Measurements from ENCODE around the gene LRRC18. TPM values are rescaled to one million over a fixed set of nuclear protein-coding genes. Genes with fewer than 3 reads are reported as not detected.

LRRC18 gene
- total RNA-seq, 1 donor from 2014 or later, result not detected

GRCh38 chr10:48946332-48946731 is 6.7 kb upstream of the LRRC18 start:
- no peaks in the 10 kb centered on the region for H3K9me3 Mint-ChIP-seq
- ATAC-seq (ENCODE audit: low read depth), result no peak
- no peaks in the 10 kb centered on the region for H3K27me3 Mint-ChIP-seq
- H3K27ac Mint-ChIP-seq, result no peak overlapping the region
- no peak for DNase-seq
- no peaks in the 10 kb centered on the region for H3K4me1 Mint-ChIP-seq
- peaks cover 98% of the 10 kb centered on the region for H3K36me3 Mint-ChIP-seq (ENCODE audit: low read depth)
- ChIA-PET CTCF (no interaction called here), POLR2A (no interaction called here)
- H3K4me3 Mint-ChIP-seq, result no peak overlapping the region
- intact Hi-C loops (cut with micrococcal nuclease), result no loop called here
- no peak for TF ChIP-seq CTCF (IDR thresholded peaks at IDR 0.05)

- Mint-ChIP-seq H3K36me3 (ENCODE audit: low read depth) (peaks cover 98% of the 10 kb centered on the region), H3K27me3 (no peaks in the 10 kb centered on the region), H3K27ac (no peak overlapping the region), H3K4me3 (no peak overlapping the region), H3K4me1 (no peaks in the 10 kb centered on the region), H3K9me3 (no peaks in the 10 kb centered on the region)
- intact Hi-C loops (cut with micrococcal nuclease), result no loop called here
- no peak for TF ChIP-seq CTCF (IDR thresholded peaks at IDR 0.05)
- ChIA-PET POLR2A (no interaction called here), CTCF (no interaction called here)
- DNase-seq, result no peak
- ATAC-seq (ENCODE audit: low read depth), result no peak
These were observed 5.9 kb upstream of the LRRC18 start for GRCh38 chr10:48945441-48946130.

- H3K9me3 Mint-ChIP-seq, result no peaks in the 10 kb centered on the region
- CTCF ChIA-PET, result no interaction called here
- no peaks in the 10 kb centered on the region for H3K4me1 Mint-ChIP-seq
- H3K27ac Mint-ChIP-seq, result no peak overlapping the region
- peaks cover 97% of the 10 kb centered on the region for H3K36me3 Mint-ChIP-seq (ENCODE audit: low read depth)
- H3K27me3 Mint-ChIP-seq, result no peaks in the 10 kb centered on the region
- no peak for TF ChIP-seq CTCF (IDR thresholded peaks at IDR 0.05)
- intact Hi-C loops (cut with micrococcal nuclease), result no loop called here
- POLR2A ChIA-PET, result interaction anchor here (0.7 kb wide), 1 partner anchor 27 kb away, joined by 3 read pairs; no protein-coding TSS in a partner anchor
- DNase-seq, result no peak
- no peak overlapping the region for H3K4me3 Mint-ChIP-seq
- no peak for ATAC-seq (ENCODE audit: low read depth)
These were observed 4.5 kb upstream of the LRRC18 start for GRCh38 chr10:48944171-48944570.

- no peaks in the 10 kb centered on the region for H3K27me3 Mint-ChIP-seq
- no peak for DNase-seq
- ChIA-PET POLR2A (no interaction called here), CTCF (no interaction called here)
- no peaks in the 10 kb centered on the region for H3K9me3 Mint-ChIP-seq
- H3K4me1 Mint-ChIP-seq, result no peaks in the 10 kb centered on the region
- H3K36me3 Mint-ChIP-seq (ENCODE audit: low read depth), result peaks cover 96% of the 10 kb centered on the region
- intact Hi-C loops (cut with micrococcal nuclease), result no loop called here
- TF ChIP-seq CTCF (IDR thresholded peaks at IDR 0.05), result no peak
- no peak for ATAC-seq (ENCODE audit: low read depth)
- H3K4me3 Mint-ChIP-seq, result no peak overlapping the region
- no peak overlapping the region for H3K27ac Mint-ChIP-seq
These were observed 3.5 kb upstream of the LRRC18 start for GRCh38 chr10:48943096-48943495.

GRCh38 chr10:48941427-48942075 is 1.9 kb upstream of the LRRC18 start:
- H3K27ac Mint-ChIP-seq, result no peak overlapping the region
- no peak for TF ChIP-seq CTCF (IDR thresholded peaks at IDR 0.05)
- ChIA-PET CTCF (no interaction called here), POLR2A (no interaction called here)
- no peaks in the 10 kb centered on the region for H3K9me3 Mint-ChIP-seq
- DNase-seq (no peak), ATAC-seq (ENCODE audit: low read depth) (no peak)
- H3K4me1 Mint-ChIP-seq, result no peaks in the 10 kb centered on the region
- H3K27me3 Mint-ChIP-seq, result no peaks in the 10 kb centered on the region
- H3K4me3 Mint-ChIP-seq, result no peak overlapping the region
- peaks cover 91% of the 10 kb centered on the region for H3K36me3 Mint-ChIP-seq (ENCODE audit: low read depth)
- intact Hi-C loops (cut with micrococcal nuclease), result no loop called here

All from activated B cell treated with CpG ODN at 0.5 μM for 24 hours (primary cell).